Kidney capillary endothelial cell (primary cell): ENCODE results near the gene TMEM37.
"Not testable (repeated sequence)": the region's sequence is repeated elsewhere in the genome, so short reads cannot be mapped to it uniquely, and the experiment has no call there.

Source experiments
- DNase-seq: peaks from one replicate; pipeline ENCODE4 v3.0.0-alpha.2; 2018; ENCODE audit warnings: low spot score

TMEM37 gene, protein sequence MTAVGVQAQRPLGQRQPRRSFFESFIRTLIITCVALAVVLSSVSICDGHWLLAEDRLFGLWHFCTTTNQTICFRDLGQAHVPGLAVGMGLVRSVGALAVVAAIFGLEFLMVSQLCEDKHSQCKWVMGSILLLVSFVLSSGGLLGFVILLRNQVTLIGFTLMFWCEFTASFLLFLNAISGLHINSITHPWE

DNA sequence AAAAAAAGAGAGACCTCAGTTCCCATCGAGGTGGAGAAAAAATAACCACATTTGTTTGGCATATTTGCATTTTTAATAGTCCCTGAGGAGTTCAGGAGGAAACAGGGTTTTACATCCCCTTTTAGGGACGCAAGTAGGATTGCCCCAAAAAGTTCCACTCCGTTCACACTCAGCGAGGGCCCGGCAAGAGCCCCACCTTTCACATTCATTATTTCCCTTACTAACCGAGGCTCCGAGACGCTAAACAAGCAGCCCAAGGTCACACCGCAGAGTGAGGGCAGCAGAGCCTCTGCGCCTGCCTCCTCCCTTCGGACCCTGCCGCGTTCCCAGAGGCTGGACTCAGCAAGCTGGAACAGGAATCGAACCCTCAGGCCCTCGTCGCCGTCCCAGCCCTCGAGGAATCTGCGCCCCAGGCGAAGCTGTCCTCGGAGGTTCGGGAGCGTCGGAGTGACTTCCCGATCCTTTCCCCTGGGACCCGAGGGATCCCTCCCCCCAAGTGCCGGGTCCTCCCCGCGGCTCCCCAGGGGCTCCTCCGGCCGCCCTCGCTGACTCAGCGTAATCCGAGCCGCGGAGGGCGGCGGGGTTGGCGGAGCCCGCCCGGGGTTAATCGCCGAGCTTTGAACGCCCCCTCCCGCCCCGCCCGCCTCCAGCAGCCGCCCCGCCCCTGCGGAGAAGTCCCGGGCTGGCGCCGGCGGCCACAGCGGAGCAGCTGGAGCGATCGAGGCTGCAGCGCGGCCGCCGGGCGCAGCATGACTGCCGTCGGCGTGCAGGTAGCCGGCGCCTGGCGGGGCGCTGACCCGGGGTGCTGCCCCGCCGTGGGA lies at the start of gene TMEM37:
TMEM37 (plus strand) TSS at position 700 of the 821 bp plus-strand sequence; CDS start at position 750, 50 bp downstream.
- peak; percentile 30 for DNase-seq

DNA sequence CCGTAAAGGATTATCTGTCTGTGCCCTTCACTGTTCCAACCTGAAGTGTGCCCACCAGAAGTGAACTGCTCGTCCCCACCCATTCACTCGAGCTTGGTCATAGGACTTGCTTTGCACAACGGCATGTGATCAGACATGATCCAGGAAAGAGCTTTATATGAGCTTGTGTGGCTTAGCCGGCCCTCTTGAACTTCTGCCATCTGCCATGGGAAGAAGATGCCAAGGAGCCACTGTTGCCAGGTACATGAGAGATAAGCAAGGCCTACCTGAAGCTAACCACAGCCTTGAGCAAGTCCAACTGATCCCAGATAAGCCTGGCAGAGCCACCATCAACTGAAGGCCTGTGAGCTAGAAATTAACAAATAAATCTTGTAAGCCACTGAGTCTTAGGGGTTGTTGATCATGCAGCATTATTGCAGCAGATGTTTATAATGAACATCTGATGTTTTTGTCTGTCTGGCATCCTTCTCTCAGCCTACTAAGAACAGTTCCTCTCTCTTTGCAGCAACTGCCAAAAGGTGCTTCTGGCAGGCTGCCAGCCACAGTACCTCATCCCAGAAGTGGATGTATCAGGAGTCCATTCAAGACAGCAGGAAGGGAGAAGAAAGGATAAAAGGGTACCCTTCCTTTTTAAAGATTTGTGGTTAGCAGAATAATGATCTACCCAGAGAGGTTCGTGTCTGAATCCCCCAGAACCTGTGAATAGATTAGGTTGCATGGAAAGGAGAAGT lies 48.1 kb upstream of the TMEM37 start:
- DNase-seq, result no peak

DNA sequence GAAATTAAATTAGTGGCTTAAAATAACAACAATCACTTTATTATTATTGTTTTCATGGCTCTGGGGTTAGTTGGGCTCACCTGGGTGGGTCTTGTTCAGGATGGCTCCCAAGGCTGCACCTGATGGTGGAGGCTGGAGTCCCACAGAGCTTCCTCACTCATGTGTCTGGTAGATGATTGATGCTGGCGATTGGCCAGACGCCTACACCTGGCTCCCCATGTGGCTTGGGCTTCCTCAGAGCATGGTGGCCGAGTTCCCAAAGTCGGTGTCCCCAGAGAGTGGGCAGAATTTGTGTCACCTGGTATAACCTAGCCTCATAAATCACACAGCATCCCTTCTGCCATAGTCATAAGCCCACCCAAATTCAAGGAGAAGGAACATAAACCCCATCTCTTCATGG lies 46.7 kb upstream of the TMEM37 start:
- DNase-seq, result no peak

DNA sequence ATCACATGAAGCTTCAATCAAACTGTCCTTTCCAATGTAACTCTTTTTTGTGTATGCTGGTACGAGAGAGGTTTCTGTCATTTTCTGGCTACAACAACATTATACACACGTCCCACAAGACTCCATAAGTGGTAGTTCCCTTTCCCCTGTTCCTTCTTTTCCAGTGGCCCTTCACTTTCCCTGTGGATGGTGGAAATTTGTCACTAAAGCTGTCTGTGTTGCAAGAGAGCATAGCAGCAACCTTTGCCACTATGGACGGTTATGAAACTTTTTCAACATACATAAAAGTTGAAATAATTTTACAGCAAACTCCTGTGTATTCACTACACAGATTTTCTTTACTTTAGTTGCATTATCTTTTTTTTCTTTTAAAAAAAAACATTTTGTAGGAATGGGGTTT lies 46.2 kb upstream of the TMEM37 start:
- no peak for DNase-seq

DNA sequence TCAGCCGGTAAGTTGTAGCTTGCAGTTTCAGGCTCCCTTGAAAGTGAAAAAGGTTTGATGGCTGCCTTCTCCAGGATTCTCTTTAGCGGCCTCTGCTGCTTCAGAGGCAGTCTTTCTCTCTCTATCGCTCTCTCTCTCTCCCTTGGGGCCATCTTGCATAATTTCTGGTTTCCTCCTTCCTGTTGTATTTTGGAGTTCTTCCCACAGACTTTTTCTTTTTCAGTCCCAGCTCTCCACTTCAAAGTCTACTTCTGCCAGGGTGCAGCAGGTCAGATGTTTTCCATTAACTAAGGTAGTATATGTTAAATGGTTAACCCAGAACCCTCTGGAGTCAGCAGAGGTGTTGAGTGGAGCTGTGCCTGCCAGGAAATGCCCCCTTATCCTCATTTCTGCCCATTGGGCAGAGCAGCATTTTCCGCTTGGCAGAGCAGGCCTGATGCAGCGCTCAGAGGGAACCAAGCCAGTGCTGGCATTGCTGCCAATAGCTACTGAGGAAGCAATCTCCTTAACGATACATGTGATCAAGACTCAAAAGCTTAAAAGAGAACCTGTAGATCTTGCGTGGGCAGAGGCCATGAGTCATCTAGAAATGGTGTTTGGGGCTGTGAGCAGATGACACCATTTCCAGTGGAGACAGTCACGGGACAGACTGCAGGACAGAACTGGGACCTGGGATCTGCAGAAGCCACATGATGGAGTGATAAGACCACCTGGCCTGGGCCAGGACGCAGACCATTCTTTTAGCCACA lies 44.1 kb upstream of the TMEM37 start:
- DNase-seq, result no peak

DNA sequence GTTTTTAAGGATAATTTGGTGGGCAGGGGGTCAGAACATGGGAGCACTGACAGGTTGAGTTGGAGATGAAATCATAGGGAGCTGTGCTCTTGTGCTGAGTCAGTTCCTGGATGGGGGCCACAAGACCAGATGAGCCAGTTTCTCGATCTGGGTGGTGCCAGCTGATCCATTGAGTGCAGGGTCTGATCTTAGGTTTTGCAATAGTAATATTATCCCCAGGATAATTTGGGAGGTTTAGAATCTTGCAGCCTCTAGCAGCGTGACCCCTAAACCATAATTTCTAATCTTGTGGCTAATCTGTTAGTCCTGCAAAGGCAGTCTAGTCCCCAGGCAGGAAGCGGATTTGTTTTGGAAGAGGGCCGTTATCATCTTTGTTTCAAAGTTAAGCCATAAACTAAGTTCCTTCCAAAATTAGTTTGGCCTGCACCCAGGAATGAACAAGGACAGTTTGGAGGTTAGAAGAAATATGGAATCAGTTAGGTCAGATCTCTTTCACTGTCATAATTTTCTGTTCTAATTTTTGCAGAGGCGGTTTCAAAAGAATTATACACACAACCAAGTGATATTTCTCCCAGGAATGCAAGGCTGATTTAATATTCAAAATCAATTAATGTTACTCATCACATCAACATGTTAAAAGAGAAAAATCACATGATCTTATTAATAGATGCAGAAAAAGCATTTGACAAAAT lies 41.9 kb upstream of the TMEM37 start:
- DNase-seq, result no peak

DNA sequence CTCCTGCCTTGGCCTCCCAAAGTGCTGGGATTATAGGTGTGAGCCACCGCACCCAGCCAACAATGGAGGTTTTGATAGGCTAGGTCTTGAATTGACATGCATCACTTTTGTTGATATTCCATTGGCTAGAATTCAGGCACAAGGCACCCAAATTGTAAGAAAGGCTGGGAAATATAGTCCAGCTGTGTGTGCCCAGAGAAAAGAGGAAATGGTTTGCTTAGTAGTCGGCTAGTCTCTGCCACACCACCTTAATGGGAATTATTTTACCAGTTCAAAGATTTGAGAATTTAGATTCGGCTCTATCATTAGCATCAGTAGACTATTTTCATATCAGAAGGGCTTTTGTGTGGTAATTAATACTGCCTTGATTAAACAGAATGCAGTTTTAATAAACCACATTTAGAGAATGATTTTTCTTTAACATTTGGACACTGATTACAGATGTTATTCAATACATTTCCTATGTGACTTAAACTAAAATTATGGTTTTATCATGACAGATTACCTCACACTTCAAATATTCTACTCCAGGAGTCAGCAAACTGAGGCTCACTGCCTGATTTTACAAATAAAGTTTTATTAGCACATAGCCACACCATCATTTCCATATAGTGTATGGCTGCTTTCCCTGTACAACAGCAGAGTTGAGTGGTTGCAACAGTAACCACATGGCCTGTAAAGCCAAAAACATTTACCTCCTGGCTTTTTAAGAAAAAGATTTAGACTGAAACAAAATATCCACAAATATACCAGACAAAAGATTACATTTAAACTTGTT lies 37.5 kb upstream of the TMEM37 start:
- DNase-seq, result no peak

DNA sequence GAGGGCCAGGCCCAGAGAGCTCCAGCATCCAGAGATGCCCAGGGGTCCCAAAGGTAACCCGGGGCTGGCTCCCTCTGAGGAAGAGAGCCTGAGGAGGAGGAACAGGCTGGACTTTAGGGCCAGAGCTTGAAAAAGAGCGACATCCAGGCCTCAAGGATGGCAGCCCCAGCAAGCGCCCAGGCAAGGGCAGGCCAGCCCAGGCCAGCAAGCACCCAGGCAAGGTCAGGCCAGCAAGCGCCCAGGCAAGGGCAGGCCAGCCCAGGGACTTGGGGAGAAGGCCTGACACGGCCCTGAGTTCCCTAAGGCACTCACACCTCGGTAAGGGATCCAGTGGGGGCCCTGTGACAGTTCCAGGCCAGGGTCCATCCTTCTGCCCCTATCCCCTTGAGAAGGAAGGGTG lies 34.5 kb upstream of the TMEM37 start:
- no peak for DNase-seq

DNA sequence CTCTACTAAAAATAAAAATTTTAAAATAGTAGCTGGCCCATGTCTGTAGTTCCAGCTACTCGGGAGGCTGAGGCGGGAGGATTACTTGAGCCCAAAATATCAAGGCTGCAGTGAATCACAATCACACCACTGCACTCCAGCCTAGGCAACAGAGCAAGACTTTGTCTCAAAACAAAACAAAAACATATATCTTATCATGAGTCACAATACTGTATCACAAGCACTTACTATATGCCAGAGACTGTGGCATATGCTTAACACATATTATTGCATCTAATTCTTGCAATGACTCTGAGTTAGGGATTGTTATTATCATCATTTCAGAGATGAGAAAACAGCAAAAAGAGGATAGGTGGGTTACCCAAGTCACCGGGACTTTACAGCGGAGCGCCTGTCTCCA lies 29.5 kb upstream of the TMEM37 start:
- no peak for DNase-seq

DNA sequence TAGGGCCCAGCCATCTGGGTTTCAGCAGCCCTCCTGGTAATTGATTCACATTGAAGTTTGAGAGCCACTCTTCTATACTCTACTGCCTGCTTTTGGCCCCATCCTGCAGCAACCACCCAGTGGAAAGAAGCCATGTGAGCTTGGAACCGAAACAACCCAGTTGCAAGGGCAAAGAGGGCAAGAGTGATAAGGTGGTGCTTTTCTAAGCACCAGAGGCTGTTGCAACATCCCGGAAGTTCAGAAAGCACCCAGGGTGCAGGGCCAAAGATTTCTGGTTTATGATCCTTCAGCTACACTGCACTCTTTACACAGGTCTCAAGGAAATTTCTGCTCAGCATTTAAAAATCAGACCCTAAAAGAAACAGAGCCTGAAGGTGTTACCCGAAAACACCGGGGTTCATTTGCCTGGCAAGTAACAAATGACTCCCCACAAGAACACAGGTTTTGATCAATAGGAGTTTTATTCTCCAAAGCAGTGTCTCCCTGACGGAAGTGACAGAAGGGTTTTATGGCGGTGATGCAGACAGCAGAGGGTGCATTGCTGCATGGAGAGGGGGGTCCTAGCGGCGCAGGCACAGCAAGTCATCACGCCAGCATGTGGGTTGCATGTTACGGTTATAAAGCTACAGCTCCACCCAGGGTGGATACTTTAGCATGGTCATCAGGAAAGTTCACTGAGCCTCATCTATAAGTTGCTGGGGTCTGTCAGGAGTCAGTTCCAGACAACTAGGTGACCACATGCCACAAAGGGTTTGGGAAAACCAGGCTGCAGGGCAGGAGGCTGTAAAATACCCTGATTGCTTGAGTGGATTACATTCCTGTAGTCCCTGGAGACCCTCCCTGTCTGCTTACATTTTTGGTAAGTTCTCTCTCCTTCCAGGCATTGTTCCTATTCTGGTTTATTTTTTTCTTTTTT lies 28.8 kb upstream of the TMEM37 start:
- no peak for DNase-seq

DNA sequence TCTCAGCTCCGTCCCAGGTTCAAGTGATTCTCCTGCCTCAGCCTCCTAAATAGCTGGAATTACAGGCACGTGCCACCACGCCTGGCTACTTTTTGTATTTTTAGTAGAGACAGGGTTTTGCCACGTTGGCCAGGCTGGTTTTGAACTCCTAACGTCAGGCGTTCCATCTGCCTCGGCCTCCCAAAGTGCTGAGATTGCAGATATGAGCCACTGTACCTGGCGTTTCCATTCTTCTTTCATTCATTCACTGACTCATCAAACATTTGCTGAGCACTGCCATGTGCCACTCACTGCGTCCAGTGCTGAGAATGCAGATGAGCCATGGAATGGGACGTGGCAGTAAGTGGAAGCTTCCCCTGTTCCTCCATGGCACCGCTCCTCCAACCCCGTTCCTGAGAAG lies 28.0 kb upstream of the TMEM37 start:
- not testable (repeated sequence) for DNase-seq

DNA sequence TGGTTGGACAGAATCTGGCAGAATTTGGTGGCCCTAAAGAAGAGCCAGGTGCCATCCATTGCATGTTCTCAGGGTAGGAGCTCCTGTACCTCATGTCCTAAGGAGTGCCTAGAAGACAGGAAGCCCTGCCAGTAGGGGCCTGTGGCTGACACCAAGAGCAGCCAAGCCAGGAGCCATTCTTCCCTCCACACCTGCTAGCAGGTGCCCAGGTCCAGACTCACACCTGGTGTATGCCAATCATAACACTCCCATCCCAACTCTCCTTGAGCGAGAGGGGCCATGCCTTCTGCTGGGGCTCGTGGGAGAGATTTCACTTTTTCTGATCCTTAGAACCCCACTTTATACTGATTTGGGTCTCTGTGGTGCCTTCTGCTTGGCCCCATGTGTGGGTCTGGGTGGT lies 26.5 kb upstream of the TMEM37 start:
- no peak for DNase-seq

DNA sequence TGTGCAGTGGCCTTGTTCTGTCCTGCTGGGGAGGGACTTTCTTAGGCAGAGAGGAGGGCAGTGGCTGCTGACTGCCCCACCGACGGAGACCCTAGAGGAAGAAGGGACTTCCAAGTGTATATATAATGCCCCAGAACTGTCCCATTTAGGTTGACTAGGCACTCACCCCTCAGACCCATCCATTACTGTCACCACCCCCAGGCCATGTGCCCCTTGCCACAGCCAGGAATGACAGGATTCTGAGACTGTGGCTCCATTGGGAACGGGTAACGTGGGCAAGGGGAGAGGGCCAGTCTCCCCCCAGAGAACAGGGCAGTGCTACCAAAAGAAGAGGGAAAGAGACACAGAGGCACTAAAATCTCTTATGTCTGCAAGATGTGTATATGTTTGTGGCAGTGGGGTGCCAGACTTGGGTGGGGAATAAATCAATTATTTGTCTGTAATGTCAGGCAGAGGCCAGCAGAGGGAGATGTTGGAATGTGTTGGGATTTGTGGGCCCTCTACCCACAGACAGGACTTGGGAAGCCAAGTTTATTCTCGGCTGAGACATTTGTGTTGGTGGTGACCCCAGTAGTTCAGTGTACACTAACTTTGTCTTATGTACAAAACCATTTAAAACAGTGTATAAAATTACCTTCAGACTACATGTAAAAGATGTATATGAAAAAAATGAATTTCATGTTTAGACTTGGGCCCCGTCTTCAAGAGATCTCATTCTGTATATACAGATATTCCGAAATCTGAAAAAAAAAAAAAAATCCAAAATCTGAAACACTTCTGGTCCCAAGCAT lies 24.0 kb upstream of the TMEM37 start:
- DNase-seq, result peak; percentile 47

DNA sequence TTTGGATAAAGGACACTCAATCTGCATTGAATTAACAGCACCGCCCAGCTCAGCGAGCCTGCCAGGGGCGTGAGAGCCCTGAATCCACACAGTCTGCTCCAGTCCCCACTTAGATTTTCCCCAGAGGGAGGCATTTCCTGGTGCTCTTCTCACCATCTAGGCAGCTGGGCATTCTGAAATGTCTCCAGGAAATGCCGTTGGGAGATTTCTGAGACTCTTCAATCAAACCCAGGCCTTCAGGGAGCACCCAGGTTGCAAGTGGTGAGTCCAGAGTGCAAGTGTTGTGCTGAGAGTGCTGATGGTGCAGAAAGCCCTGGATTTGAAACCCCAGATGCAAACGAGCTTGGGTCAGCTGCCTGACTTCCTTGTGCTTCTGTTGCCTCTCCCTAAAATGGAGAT lies 23.4 kb upstream of the TMEM37 start:
- no peak for DNase-seq

DNA sequence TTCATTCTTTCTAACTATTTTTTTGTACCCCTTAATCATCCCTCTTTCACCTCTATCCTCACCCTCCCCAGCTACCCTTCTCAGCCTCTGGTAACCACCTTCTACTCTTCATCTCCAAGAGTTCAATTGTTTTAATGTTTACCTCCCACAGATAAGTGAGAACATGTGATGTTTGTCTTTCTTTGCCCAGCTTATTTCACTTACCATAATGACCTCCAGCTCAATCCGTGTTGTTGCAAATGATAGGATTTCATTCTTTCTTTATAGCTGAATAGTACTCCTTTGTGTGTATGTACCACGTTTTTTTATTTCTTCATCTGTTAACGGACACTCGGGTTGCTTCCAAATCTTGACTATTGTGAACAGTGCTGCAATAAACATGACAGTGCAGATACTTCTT lies 22.1 kb upstream of the TMEM37 start:
- DNase-seq, result no peak

DNA sequence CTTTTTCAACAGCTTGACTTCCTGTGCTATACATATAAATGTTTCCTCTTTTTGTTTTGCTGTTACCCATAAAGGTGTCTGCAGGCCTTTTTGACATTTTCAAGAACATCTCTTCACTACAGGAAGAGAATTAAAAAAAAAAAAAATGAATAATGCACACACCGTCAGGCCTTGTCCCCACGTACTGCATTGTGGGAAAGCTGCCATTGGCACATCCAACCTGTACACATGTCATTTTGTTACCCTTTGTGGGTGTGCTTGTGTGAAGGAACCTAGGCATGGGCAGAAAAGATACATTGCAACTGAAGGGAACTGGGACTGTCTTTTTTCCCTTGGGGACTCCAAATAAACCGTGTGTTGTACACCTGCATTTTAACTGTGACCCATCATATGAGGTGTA lies 16.8 kb upstream of the TMEM37 start:
- no peak for DNase-seq

DNA sequence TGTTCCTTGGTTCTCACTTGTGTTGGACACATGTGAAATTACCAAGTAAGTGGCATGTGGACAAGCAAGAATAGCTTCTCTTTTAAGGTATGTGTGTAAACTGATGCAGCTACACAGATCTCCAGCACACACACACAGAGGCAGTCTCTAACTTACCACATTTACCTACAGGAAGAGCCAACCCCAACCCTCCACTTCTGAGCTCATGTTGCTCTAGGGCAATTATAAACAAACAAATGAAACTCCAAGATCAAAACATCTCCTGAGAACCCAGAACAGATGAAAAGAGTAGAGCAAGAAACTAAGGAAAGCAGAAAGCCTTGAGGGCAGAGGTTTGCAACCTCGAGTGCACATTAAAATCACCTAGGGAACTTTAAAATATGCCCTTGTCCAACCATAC lies 16.0 kb upstream of the TMEM37 start:
- DNase-seq, result no peak

DNA sequence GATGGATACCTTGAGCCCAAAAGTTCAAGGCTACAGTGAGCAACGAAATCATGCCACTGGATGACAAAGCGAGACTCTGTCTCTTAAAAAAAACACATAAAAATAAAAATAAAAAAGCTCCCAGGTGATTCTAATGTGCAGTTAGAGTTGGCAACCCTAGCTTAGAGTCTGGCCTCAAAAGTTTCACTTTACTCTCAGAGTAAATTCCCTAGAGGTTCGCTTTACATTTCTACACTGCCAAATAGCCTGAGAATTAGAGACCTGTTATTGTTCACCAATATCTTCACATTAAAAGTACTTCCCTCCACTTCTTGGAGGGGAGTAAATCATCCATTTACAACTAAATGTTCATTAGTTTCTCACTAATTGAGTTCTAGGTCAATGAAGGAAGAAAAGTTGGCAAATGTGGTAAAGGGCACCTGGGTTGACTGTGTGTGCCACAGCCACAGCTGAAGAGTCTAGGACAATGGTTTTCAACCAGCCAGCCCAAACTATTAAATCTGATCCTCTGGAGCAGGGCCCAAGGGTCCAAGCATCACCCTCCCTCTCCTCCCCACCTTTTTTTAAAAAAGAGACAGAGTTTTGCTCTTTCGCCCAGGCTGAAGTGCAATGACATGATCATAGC lies 15.2 kb upstream of the TMEM37 start:
- DNase-seq, result no peak

DNA sequence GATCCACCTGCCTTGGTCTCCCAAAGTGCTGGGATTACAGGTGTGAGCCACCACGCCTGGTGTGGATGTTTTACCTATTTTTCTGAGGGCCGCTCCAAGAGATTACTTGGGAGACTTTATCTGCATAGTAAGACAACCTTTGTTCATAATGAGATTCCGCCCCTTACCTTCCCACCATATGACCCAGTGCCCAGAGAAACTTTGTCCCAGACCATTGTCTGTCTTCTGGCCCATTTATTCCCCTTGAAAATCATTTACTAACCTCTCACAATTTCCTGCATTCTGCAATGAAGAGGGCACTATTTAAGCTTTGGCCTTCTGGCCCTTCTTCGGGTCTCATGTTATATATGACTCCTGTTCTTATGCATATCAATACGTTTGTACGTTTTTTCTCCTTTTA lies 13.7 kb upstream of the TMEM37 start:
- DNase-seq, result no peak
